ENCODE data around the gene USP6.

GRCh38 chr17:5096731-5097100, 19.1 kb upstream of the USP6 start:
- TF ChIP-seq CTCF (IDR thresholded peaks at IDR 0.05) (no peak), POLR2A (IDR thresholded peaks at IDR 0.05) (no peak)
